ENCODE data around the gene TRPM2. TPM values are rescaled to one million over a fixed set of nuclear protein-coding genes. Genes with fewer than 3 reads are reported as not detected.
"Not testable (repeated sequence)": the region's sequence is repeated elsewhere in the genome, so short reads cannot be mapped to it uniquely, and the experiment has no call there.

The TRPM2 gene
- total and polyA plus RNA-seq, 9 donors = 0.89 to 1.9 (median 1.5) TPM

- not testable (repeated sequence) for DNase-seq; H3K4me1 ChIP-seq (ENCODE audit: control insufficient read depth, insufficient read depth, low read length); H3K27me3 ChIP-seq (ENCODE audit: control insufficient read depth, insufficient read depth, low read length); H3K36me3 ChIP-seq (ENCODE audit: control insufficient read depth, insufficient read depth, low read length); H3K9me3 ChIP-seq (replicated peaks; ENCODE audit: control insufficient read depth, low read depth, low read length); H3K4me3 ChIP-seq (ENCODE audit: low read length); H3K27ac ChIP-seq (ENCODE audit: low read length)
- 93% methylated on average over 4 of the region's 6 CpGs for WGBS (ENCODE audit: insufficient coverage)
Measured at GRCh38 chr21:44396803-44397202, 43.4 kb downstream of the TRPM2 start.

GRCh38 chr21:44397431-44398031, 44.1 kb downstream of the TRPM2 start:
- H3K36me3 ChIP-seq (ENCODE audit: control insufficient read depth, insufficient read depth, low read length) = no peaks in the 10 kb centered on the region
- 77% methylated on average over 21 of the region's 22 CpGs for WGBS (ENCODE audit: insufficient coverage)

GRCh38 chr21:44398499-44398898, 45.1 kb downstream of the TRPM2 start:
- H3K36me3 ChIP-seq (ENCODE audit: control insufficient read depth, insufficient read depth, low read length) = no peaks in the 10 kb centered on the region
- 84% methylated on average over 7 of the region's 9 CpGs for WGBS (ENCODE audit: insufficient coverage)
- H3K27ac ChIP-seq (ENCODE audit: low read length) = no peak overlapping the region
- H3K4me3 ChIP-seq (ENCODE audit: low read length) = no peak overlapping the region
- no peaks in the 10 kb centered on the region for H3K9me3 ChIP-seq (replicated peaks; ENCODE audit: control insufficient read depth, low read depth, low read length)
- H3K4me1 ChIP-seq (ENCODE audit: control insufficient read depth, insufficient read depth, low read length) = no peaks in the 10 kb centered on the region
- DNase-seq = no peak
- H3K27me3 ChIP-seq (ENCODE audit: control insufficient read depth, insufficient read depth, low read length) = no peaks in the 10 kb centered on the region

More at GRCh38 chr21:44397431-44398031, 44.1 kb downstream of the TRPM2 start:
- peaks cover 2% of the 10 kb centered on the region for H3K27me3 ChIP-seq (ENCODE audit: control insufficient read depth, insufficient read depth, low read length)
- no peaks in the 10 kb centered on the region for H3K4me1 ChIP-seq (ENCODE audit: control insufficient read depth, insufficient read depth, low read length)
- no peaks in the 10 kb centered on the region for H3K9me3 ChIP-seq (replicated peaks; ENCODE audit: control insufficient read depth, low read depth, low read length)
- H3K4me3 ChIP-seq (ENCODE audit: low read length) = no peak overlapping the region
- H3K27ac ChIP-seq (ENCODE audit: low read length) = no peak overlapping the region
- DNase-seq = no peak

- WGBS (ENCODE audit: insufficient coverage) = 78% methylated on average over 33 of the region's 33 CpGs
- H3K9me3 ChIP-seq (replicated peaks; ENCODE audit: control insufficient read depth, low read depth, low read length) = no peaks in the 10 kb centered on the region
- H3K4me3 ChIP-seq (ENCODE audit: low read length) = no peak overlapping the region
- no peak for DNase-seq
- no peaks in the 10 kb centered on the region for H3K36me3 ChIP-seq (ENCODE audit: control insufficient read depth, insufficient read depth, low read length)
- H3K4me1 ChIP-seq (ENCODE audit: control insufficient read depth, insufficient read depth, low read length) = no peaks in the 10 kb centered on the region
- H3K27me3 ChIP-seq (ENCODE audit: control insufficient read depth, insufficient read depth, low read length) = no peaks in the 10 kb centered on the region
- H3K27ac ChIP-seq (ENCODE audit: low read length) = no peak overlapping the region
Measured at GRCh38 chr21:44399151-44399954, 45.9 kb downstream of the TRPM2 start.

DNA sequence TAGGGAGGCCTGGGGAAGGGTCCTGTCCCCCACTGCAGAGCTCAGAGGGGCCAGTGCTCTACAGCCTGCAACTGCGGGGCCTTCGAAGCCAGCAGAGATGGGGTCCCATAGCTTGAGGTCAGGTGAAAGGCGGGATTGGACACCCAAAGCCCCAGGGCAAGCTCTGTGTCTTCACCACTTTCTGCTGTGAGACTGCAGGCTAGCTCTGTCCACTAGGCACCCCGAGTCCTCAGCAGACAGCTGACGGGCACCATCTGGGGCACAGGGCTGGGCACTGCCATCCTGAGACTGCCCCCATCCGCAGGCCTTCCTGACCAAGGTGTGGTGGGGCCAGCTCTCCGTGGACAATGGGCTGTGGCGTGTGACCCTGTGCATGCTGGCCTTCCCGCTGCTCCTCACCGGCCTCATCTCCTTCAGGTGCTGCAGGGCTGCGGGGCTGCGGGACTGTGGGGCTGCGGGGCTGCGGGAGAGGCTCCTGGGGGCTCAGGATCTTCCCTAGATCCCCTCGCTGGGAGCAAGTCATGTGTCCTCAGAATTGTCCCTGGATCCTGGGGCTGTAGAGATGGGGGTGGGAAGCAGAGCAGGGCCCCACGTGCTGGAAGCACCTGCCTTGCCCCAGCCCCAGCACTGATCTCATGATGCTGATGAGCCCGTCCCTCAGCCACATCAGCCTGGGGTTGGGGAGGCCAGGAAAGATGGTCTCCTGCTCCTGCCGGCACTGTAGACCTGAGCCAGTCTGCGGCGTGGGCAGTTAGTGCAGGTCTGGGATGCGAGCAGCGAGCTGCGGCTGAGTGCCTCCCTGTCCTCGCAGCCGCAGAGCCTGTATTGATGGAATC, 46.8 kb downstream of the TRPM2 start:
- no peak overlapping the region for H3K4me3 ChIP-seq (ENCODE audit: low read length)
- H3K4me1 ChIP-seq (ENCODE audit: control insufficient read depth, insufficient read depth, low read length) = no peaks in the 10 kb centered on the region
- no peaks in the 10 kb centered on the region for H3K27me3 ChIP-seq (ENCODE audit: control insufficient read depth, insufficient read depth, low read length)
- no peaks in the 10 kb centered on the region for H3K36me3 ChIP-seq (ENCODE audit: control insufficient read depth, insufficient read depth, low read length)
- no peaks in the 10 kb centered on the region for H3K9me3 ChIP-seq (replicated peaks; ENCODE audit: control insufficient read depth, low read depth, low read length)
- WGBS (ENCODE audit: insufficient coverage) = 82% methylated on average over 24 of the region's 25 CpGs
- H3K27ac ChIP-seq (ENCODE audit: low read length) = no peak overlapping the region
- DNase-seq = no peak

DNA sequence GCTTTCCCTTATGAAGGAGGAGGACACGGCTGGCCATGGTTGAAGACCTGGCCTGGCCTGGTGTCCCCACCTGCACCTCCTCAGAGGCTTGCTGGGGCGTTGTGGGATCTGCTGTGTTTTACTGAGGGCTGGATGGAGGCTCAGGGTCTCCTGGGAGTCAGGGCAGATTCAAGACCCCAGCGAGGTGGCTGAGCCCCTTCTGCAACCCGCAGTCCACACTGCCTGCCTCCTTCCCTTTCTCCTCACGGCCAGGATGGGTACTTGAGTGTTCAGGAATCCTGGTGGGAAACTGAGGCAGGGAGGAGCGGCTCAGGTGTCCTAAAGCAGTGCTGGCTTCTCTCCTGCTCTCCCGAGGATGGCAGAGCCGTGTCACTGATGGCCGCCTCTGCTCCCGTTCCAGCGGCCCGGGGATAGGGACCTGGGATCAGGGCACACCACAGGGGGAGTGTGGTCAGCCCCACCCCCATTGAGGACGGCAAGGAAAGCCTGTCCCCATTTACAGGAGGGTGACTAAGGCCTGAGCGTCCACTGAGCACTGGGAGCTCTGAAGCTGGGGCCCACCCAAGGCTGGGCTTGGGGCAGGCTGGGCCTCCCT, 47.5 kb downstream of the TRPM2 start:
- Histone ChIP-seq H3K27ac (ENCODE audit: low read length) (no peak overlapping the region), H3K36me3 (ENCODE audit: control insufficient read depth, insufficient read depth, low read length) (no peaks in the 10 kb centered on the region), H3K4me3 (ENCODE audit: low read length) (no peak overlapping the region), H3K27me3 (ENCODE audit: control insufficient read depth, insufficient read depth, low read length) (no peaks in the 10 kb centered on the region), H3K9me3 (replicated peaks; ENCODE audit: control insufficient read depth, low read depth, low read length) (no peaks in the 10 kb centered on the region), H3K4me1 (ENCODE audit: control insufficient read depth, insufficient read depth, low read length) (no peaks in the 10 kb centered on the region)
- no peak for DNase-seq
- 61% methylated on average over 8 of the region's 14 CpGs for WGBS (ENCODE audit: insufficient coverage)

DNA sequence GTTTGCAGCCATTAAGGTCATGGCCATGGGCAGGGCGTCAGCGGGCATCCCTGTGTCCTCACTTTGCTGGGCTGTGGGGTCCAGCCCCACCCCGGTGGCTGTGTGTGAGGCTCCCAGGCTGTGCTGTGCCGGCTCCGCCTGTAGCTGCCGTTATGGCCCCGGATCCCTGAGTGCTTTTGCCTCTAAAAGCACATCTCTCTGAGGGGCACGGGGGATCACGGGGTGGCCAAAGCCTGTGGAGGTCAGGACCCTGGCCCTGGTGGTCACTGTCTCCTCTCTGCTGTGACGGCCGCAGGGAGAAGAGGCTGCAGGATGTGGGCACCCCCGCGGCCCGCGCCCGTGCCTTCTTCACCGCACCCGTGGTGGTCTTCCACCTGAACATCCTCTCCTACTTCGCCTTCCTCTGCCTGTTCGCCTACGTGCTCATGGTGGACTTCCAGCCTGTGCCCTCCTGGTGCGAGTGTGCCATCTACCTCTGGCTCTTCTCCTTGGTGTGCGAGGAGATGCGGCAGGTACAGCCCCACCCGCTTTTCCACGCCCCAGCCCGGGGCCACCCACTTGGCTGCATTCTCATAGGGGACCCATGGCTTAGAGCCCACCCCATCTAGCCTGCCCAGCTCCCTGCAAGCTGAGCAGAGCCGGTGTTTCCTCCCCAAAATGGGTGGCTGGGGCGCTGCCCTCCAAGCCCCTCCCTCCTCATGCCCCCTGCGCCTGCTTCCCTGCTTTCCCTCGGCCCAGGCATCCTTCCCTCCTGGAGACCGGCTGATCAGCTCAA, 48.2 kb downstream of the TRPM2 start:
- Histone ChIP-seq H3K4me3 (ENCODE audit: low read length) (no peak overlapping the region), H3K27me3 (ENCODE audit: control insufficient read depth, insufficient read depth, low read length) (no peaks in the 10 kb centered on the region), H3K4me1 (ENCODE audit: control insufficient read depth, insufficient read depth, low read length) (no peaks in the 10 kb centered on the region), H3K27ac (ENCODE audit: low read length) (no peak overlapping the region), H3K9me3 (replicated peaks; ENCODE audit: control insufficient read depth, low read depth, low read length) (no peaks in the 10 kb centered on the region), H3K36me3 (ENCODE audit: control insufficient read depth, insufficient read depth, low read length) (no peaks in the 10 kb centered on the region)
- WGBS (ENCODE audit: insufficient coverage) = 84% methylated on average over 28 of the region's 32 CpGs
- no peak for DNase-seq

- Histone ChIP-seq H3K4me1 (ENCODE audit: control insufficient read depth, insufficient read depth, low read length) (no peaks in the 10 kb centered on the region), H3K9me3 (replicated peaks; ENCODE audit: control insufficient read depth, low read depth, low read length) (no peaks in the 10 kb centered on the region), H3K36me3 (ENCODE audit: control insufficient read depth, insufficient read depth, low read length) (no peaks in the 10 kb centered on the region), H3K27ac (ENCODE audit: low read length) (no peak overlapping the region), H3K4me3 (ENCODE audit: low read length) (no peak overlapping the region), H3K27me3 (ENCODE audit: control insufficient read depth, insufficient read depth, low read length) (no peaks in the 10 kb centered on the region)
- 79% methylated on average over 13 of the region's 17 CpGs for WGBS (ENCODE audit: insufficient coverage)
- no peak for DNase-seq
Measured at GRCh38 chr21:44402323-44403105, 49.1 kb downstream of the TRPM2 start.

Measured in muscle of leg (tissue), 11 donors.